Fibroblast of lung (primary cell): ENCODE results near the gene RYR2. TPM values are rescaled to one million over a fixed set of nuclear protein-coding genes. Genes with fewer than 3 reads are reported as not detected.

Source experiments
- DNase-seq, 2 donors: peaks; one replicate each; pipeline versions ENCODE4 v3.0.0 to v3.0.0-alpha.2; 2010; ENCODE audit warnings: low read depth in 2 of 2
- H2AFZ ChIP-seq: 2 replicates; pipeline ENCODE4 v1.5.1; 2012; ENCODE audit warnings: low read length, control low read depth, inconsistent platforms
- H3K27ac ChIP-seq: 2 replicates; pipeline ENCODE4 v1.5.1; 2011; ENCODE audit warnings: low read length, control low read depth; ENCODE audit not compliant: insufficient read depth
- H3K27me3 ChIP-seq: 2 replicates; pipeline ENCODE4 v1.5.1; 2011; ENCODE audit warnings: mild to moderate bottlenecking, low read length; ENCODE audit not compliant: control insufficient read depth, insufficient read depth
- H3K36me3 ChIP-seq: 2 replicates; pipeline ENCODE4 v1.5.1; 2011; ENCODE audit warnings: low read length; ENCODE audit not compliant: control insufficient read depth, insufficient read depth
- H3K4me1 ChIP-seq: 2 replicates; pipeline ENCODE4 v1.5.1; 2011; ENCODE audit warnings: low read length; ENCODE audit not compliant: control insufficient read depth, insufficient read depth; ENCODE audit errors: extremely low read depth
- H3K4me2 ChIP-seq: 2 replicates; pipeline ENCODE4 v1.5.1; 2011; ENCODE audit warnings: low read length, control low read depth; ENCODE audit not compliant: insufficient read depth; ENCODE audit errors: extremely low read depth
- H3K4me3 ChIP-seq, 4 experiments: fragments of 200-600 bp in 1 of 4; sonication (generic) in 1 of 4; replicated peaks in 1 of 4; 2 replicates each; pipeline ENCODE4 v1.5.1; 2011 to 2016; ENCODE audit warnings: low read length in 4 of 4, low read depth in 3 of 4, mild to moderate bottlenecking in 3 of 4, control low read depth in 2 of 4, inconsistent platforms in 1 of 4, mixed read lengths in 1 of 4; ENCODE audit not compliant: insufficient read depth in 1 of 4; ENCODE audit errors: control extremely low read depth in 1 of 4
- H3K79me2 ChIP-seq: 2 replicates; pipeline ENCODE4 v1.5.1; 2012; ENCODE audit warnings: mild to moderate bottlenecking, low read length, inconsistent platforms; ENCODE audit not compliant: control insufficient read depth, insufficient read depth
- H3K9ac ChIP-seq: 2 replicates; pipeline ENCODE4 v1.5.1; 2011; ENCODE audit warnings: mild to moderate bottlenecking, low read length, control low read depth; ENCODE audit not compliant: insufficient read depth
- H3K9me3 ChIP-seq: 2 replicates; pipeline ENCODE4 v1.5.1; 2012; ENCODE audit warnings: low read depth, low read length; ENCODE audit not compliant: control insufficient read depth, insufficient read depth
- H4K20me1 ChIP-seq: 2 replicates; pipeline ENCODE4 v1.5.1; 2011; ENCODE audit warnings: low read length; ENCODE audit not compliant: control insufficient read depth, insufficient read depth; ENCODE audit errors: extremely low read depth
- EZH2 ChIP-seq: IDR thresholded peaks from 2 replicates; pipeline ENCODE4 v1.5.1; 2012; ENCODE audit warnings: low read length, control low read depth, mild to moderate bottlenecking; ENCODE audit errors: missing control alignments
- polyA plus RNA-seq, 2 donors: library from polyadenylated mRNA; depleted of rRNA in 1 of 2; stranded (reverse) in 1 of 2; unstranded in 1 of 2; fragments of >200 nt; gene quantifications; 2 replicates each; pipeline ENCODE4 v1.2.1, GENCODE V29; 2011 to 2012; ENCODE audit warnings: missing spikeins in 1 of 2
- total RNA-seq: library from RNA; depleted of rRNA; stranded (reverse); fragments of >200 nt; gene quantifications from 2 replicates; pipeline ENCODE4 v1.2.1, GENCODE V29; 2014
- TF ChIP-seq, protein P1 (sequence below), 2 donors: IDR thresholded peaks in 1 of 2; conservative IDR thresholded peaks in 1 of 2; 1 replicate in 1 of 2; 2 replicates in 1 of 2; pipeline ENCODE4 v1.5.1; 2011 to 2012; ENCODE audit warnings: low read length in 2 of 2, control low read depth in 1 of 2, inconsistent platforms in 1 of 2, low read depth in 1 of 2, mild to moderate bottlenecking in 1 of 2

The RYR2 gene
- total and polyA plus RNA-seq, 2 donors (not counting 1 experiment from before 2014, with no cell fraction given) = 0.06 to 0.17 TPM

- Histone ChIP-seq H3K79me2 (no peaks in the 10 kb centered on the region), H3K9me3 (no peaks in the 10 kb centered on the region), H4K20me1 (no peaks in the 10 kb centered on the region), H3K4me2 (no peak overlapping the region), H3K27ac (no peak overlapping the region), H2AFZ (no peak overlapping the region), H3K4me3 (no peak overlapping the region), H3K36me3 (no peaks in the 10 kb centered on the region), H3K9ac (no peak overlapping the region), H3K27me3 (no peaks in the 10 kb centered on the region), H3K4me1 (no peaks in the 10 kb centered on the region)
- TF ChIP-seq, protein P1, sequence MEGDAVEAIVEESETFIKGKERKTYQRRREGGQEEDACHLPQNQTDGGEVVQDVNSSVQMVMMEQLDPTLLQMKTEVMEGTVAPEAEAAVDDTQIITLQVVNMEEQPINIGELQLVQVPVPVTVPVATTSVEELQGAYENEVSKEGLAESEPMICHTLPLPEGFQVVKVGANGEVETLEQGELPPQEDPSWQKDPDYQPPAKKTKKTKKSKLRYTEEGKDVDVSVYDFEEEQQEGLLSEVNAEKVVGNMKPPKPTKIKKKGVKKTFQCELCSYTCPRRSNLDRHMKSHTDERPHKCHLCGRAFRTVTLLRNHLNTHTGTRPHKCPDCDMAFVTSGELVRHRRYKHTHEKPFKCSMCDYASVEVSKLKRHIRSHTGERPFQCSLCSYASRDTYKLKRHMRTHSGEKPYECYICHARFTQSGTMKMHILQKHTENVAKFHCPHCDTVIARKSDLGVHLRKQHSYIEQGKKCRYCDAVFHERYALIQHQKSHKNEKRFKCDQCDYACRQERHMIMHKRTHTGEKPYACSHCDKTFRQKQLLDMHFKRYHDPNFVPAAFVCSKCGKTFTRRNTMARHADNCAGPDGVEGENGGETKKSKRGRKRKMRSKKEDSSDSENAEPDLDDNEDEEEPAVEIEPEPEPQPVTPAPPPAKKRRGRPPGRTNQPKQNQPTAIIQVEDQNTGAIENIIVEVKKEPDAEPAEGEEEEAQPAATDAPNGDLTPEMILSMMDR (conservative IDR thresholded peaks at IDR 0.05 in 1 of 2, IDR thresholded peaks at IDR 0.05 in 1 of 2; ENCODE audit: low read depth in 1 of 2, low read length in 2 of 2) = no peak
- TF ChIP-seq EZH2 = no peak
- no peak for DNase-seq
These were observed 258.7 kb downstream of the RYR2 start for GRCh38 chr1:237300642-237301041.

DNA sequence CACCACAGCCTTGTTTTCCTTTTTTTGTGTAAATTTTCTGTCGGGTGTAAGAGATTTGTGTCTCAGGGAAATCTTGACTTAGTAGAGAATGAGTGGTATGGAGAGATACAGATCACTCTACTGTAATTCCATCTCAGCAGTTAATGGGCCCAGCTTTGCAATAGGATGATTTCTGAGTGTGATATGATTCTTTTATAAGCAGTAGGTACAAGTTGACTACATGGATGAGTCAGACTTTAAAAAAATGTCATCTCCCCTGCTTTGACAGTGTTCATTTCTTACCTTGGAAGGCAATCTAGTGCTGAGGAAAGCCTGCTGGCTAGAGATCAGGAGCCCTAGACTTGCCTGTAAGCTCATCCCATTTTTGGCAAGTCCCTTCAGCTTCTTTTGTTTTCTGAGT lies 261.9 kb downstream of the RYR2 start:
- Histone ChIP-seq H3K27ac (no peak overlapping the region), H3K27me3 (no peaks in the 10 kb centered on the region), H3K36me3 (no peaks in the 10 kb centered on the region), H4K20me1 (no peaks in the 10 kb centered on the region), H3K9ac (no peak overlapping the region), H2AFZ (no peak overlapping the region), H3K9me3 (no peaks in the 10 kb centered on the region), H3K4me2 (no peak overlapping the region), H3K79me2 (no peaks in the 10 kb centered on the region), H3K4me1 (no peaks in the 10 kb centered on the region), H3K4me3 (no peak overlapping the region)
- DNase-seq = no peak
- TF ChIP-seq, protein P1 (conservative IDR thresholded peaks at IDR 0.05 in 1 of 2, IDR thresholded peaks at IDR 0.05 in 1 of 2; ENCODE audit: low read depth in 1 of 2, low read length in 2 of 2) = no peak
- no peak for TF ChIP-seq EZH2

- H3K79me2 ChIP-seq = no peaks in the 10 kb centered on the region
- DNase-seq = no peak
These were observed 264.7 kb downstream of the RYR2 start for GRCh38 chr1:237306726-237307125.

More at GRCh38 chr1:237306726-237307125, 264.7 kb downstream of the RYR2 start:
- Histone ChIP-seq H3K27ac (no peak overlapping the region), H3K9me3 (no peaks in the 10 kb centered on the region), H3K4me2 (no peak overlapping the region), H2AFZ (no peak overlapping the region), H3K4me1 (no peaks in the 10 kb centered on the region), H3K36me3 (no peaks in the 10 kb centered on the region), H3K4me3 (no peak overlapping the region), H3K9ac (no peak overlapping the region), H3K27me3 (no peaks in the 10 kb centered on the region), H4K20me1 (no peaks in the 10 kb centered on the region)
- TF ChIP-seq, protein P1 (conservative IDR thresholded peaks at IDR 0.05 in 1 of 2, IDR thresholded peaks at IDR 0.05 in 1 of 2; ENCODE audit: low read depth in 1 of 2, low read length in 2 of 2) = no peak
- TF ChIP-seq EZH2 = no peak
